Measurements from ENCODE around the gene LRRN3.

LRRN3 gene

DNA sequence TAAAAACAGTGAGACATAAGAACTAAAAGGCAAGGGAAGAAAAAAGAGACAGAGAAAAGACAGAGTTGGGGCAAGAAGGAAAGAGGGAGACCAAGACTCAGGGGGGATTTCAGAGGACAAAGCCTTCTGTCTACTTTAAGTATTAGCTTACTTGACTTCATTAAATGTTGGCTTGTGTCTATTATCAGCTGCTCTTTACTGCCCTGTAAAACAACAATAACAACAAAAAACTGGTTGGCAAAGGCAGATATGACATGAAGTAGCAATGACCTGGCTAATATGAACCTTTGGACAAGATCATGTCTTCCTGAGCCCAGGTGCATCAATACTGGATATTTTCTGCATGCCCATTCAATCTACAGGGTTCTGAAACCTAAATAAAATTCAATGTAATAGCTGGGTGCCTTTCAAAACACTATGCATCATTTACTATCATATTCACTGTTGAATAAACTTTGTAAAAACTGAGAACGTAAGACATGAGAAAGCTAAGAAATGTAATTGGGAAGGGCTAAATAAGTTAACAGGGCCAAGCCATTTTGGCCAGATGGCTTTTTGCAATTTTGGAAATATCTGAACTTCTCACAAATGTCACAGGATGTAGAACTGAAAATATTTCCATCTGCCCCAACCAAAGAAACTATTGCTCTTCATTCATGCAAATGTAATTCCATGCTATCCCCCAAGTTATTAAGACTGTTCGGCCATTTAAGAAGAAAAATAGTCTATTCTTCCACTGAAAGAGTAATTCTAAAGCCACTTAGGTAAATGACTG, 49.4 kb downstream of the LRRN3 start:
- Histone ChIP-seq H3K9ac (ENCODE audit: low read depth, low read length, poor library complexity) (no peak overlapping the region), H3K4ac (ENCODE audit: low read length) (no peak overlapping the region), H3K27ac (replicated peaks; ENCODE audit: low read length) (no peak overlapping the region), H2BK120ac (ENCODE audit: low read depth, low read length) (no peak overlapping the region), H2BK12ac (ENCODE audit: low read length) (no peak overlapping the region), H3K4me1 (ENCODE audit: control insufficient read depth in 2 of 2, insufficient read depth in 1 of 2, low read depth in 1 of 2, low read length in 2 of 2) (peaks cover 0 to 5% of the 10 kb centered on the region in 2 donors), H4K91ac (ENCODE audit: low read depth, low read length, poor library complexity) (no peak overlapping the region), H2AK5ac (ENCODE audit: low read depth, low read length) (no peak overlapping the region), H3K4me3 (ENCODE audit: low read length in 2 of 2) (no peak overlapping the region), H4K8ac (ENCODE audit: low read depth, low read length) (no peak overlapping the region), H3K23ac (ENCODE audit: low read depth, low read length, poor library complexity) (no peak overlapping the region), H3K18ac (ENCODE audit: low read length) (no peak overlapping the region), H3K79me1 (ENCODE audit: low read depth, low read length) (no peaks in the 10 kb centered on the region), H3K14ac (ENCODE audit: low read length) (no peak overlapping the region), H3K4me2 (ENCODE audit: insufficient read depth, low read length, poor library complexity, severe bottlenecking) (no peak overlapping the region), H2BK15ac (ENCODE audit: low read length) (no peak overlapping the region), H2BK5ac (ENCODE audit: low read length) (no peak overlapping the region), H2AFZ (ENCODE audit: low read length) (no peak overlapping the region), H3K36me3 (replicated peaks in 1 of 2; ENCODE audit: control insufficient read depth in 2 of 2, insufficient read depth in 2 of 2, low read length in 2 of 2) (no peaks in the 10 kb centered on the region), H3K9me3 (replicated peaks in 1 of 2; ENCODE audit: control insufficient read depth in 2 of 2, insufficient read depth in 1 of 2, low read depth in 1 of 2, low read length in 2 of 2) (no peaks in the 10 kb centered on the region), H3K27me3 (ENCODE audit: control insufficient read depth in 3 of 3, insufficient read depth in 3 of 3, low read depth in 1 of 3, low read length in 3 of 3) (no peaks in the 10 kb centered on the region)
- no CpG with 5 or more reads among the region's 2 CpGs for WGBS, 2 donors (ENCODE audit: extremely low coverage in 2 of 2, insufficient read length in 2 of 2, insufficient replicate concordance in 1 of 2)
- no peak for DNase-seq (ENCODE audit: low spot score)

DNA sequence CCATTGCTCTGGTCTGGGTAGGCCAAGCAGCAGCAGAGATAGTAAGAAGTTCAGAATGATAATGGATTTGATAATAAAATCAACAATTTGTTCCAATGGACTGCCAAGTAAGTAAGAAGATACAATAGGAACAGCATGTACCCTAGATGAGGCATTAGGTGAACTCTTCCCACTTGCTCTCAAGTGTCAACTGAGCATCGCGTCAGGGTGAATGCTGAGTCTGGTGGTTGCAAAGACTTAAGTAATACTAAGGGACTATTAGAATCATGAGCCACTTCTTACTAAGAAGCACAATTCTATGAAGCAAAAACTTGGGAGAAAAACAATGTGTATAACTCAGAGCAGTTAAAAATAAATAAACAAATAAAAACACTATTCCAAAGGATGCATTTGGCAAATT, 54.5 kb downstream of the LRRN3 start:
- no CpG with 5 or more reads among the region's 2 CpGs for whole genome bisulfite sequencing, 2 donors (ENCODE audit: extremely low coverage in 2 of 2, insufficient read length in 2 of 2, insufficient replicate concordance in 1 of 2)

DNA sequence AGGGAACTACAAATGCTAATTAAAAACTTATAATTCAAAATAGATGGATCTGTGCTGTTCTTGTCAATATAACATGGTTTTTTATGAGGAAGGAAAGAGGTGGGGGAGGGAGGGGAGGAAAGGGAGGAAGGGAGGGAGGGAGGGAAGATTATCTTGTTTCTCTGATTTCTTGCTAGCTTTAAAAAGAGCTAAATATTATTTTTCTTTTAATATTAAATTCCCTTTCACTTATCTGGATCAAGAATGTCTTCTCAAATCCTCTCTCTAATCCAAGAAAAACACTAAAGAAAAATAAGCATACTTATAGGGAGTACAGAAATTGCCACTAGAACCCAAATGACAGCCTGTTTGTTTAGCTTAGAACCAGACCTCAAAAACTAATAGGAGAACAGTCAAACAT, 55.2 kb downstream of the LRRN3 start:
- no peak overlapping the region for H3K18ac ChIP-seq (ENCODE audit: low read length)
- H3K4ac ChIP-seq (ENCODE audit: low read length) = no peak overlapping the region
- H2BK120ac ChIP-seq (ENCODE audit: low read depth, low read length) = no peak overlapping the region
- no peaks in the 10 kb centered on the region for H3K9me3 ChIP-seq (replicated peaks in 1 of 2; ENCODE audit: control insufficient read depth in 2 of 2, insufficient read depth in 1 of 2, low read depth in 1 of 2, low read length in 2 of 2)
- H2BK5ac ChIP-seq (ENCODE audit: low read length) = no peak overlapping the region
- H2AK5ac ChIP-seq (ENCODE audit: low read depth, low read length) = no peak overlapping the region
- no peak overlapping the region for H2BK15ac ChIP-seq (ENCODE audit: low read length)
- no peaks in the 10 kb centered on the region for H3K79me1 ChIP-seq (ENCODE audit: low read depth, low read length)
- no peak for DNase-seq (ENCODE audit: low spot score)
- H4K91ac ChIP-seq (ENCODE audit: low read depth, low read length, poor library complexity) = no peak overlapping the region
- peaks cover 0 to 3% of the 10 kb centered on the region in 2 donors for H3K4me1 ChIP-seq (ENCODE audit: control insufficient read depth in 2 of 2, insufficient read depth in 1 of 2, low read depth in 1 of 2, low read length in 2 of 2)
- no peak overlapping the region for H3K9ac ChIP-seq (ENCODE audit: low read depth, low read length, poor library complexity)
- H3K27me3 ChIP-seq (ENCODE audit: control insufficient read depth in 3 of 3, insufficient read depth in 3 of 3, low read depth in 1 of 3, low read length in 3 of 3) = no peaks in the 10 kb centered on the region
- no peaks in the 10 kb centered on the region for H3K36me3 ChIP-seq (replicated peaks in 1 of 2; ENCODE audit: control insufficient read depth in 2 of 2, insufficient read depth in 2 of 2, low read length in 2 of 2)
- no peak overlapping the region for H3K14ac ChIP-seq (ENCODE audit: low read length)
- H4K8ac ChIP-seq (ENCODE audit: low read depth, low read length) = no peak overlapping the region
- H3K4me3 ChIP-seq (ENCODE audit: low read length in 2 of 2) = no peak overlapping the region
- H3K23ac ChIP-seq (ENCODE audit: low read depth, low read length, poor library complexity) = no peak overlapping the region
- H2BK12ac ChIP-seq (ENCODE audit: low read length) = no peak overlapping the region
- no peak overlapping the region for H3K27ac ChIP-seq (replicated peaks; ENCODE audit: low read length)
- no peak overlapping the region for H2AFZ ChIP-seq (ENCODE audit: low read length)
- no peak overlapping the region for H3K4me2 ChIP-seq (ENCODE audit: insufficient read depth, low read length, poor library complexity, severe bottlenecking)

More for the DNA sequence above, 54.5 kb downstream of the LRRN3 start:
- Histone ChIP-seq H3K4me1 (ENCODE audit: control insufficient read depth in 2 of 2, insufficient read depth in 1 of 2, low read depth in 1 of 2, low read length in 2 of 2) (peaks cover 0 to 3% of the 10 kb centered on the region in 2 donors), H3K4me3 (ENCODE audit: low read length in 2 of 2) (no peak overlapping the region), H3K27me3 (ENCODE audit: control insufficient read depth in 3 of 3, insufficient read depth in 3 of 3, low read depth in 1 of 3, low read length in 3 of 3) (no peaks in the 10 kb centered on the region), H2AFZ (ENCODE audit: low read length) (no peak overlapping the region), H4K8ac (ENCODE audit: low read depth, low read length) (no peak overlapping the region), H2AK5ac (ENCODE audit: low read depth, low read length) (no peak overlapping the region), H3K4ac (ENCODE audit: low read length) (no peak overlapping the region), H3K27ac (replicated peaks; ENCODE audit: low read length) (no peak overlapping the region), H2BK15ac (ENCODE audit: low read length) (no peak overlapping the region), H2BK120ac (ENCODE audit: low read depth, low read length) (no peak overlapping the region), H3K14ac (ENCODE audit: low read length) (no peak overlapping the region), H3K4me2 (ENCODE audit: insufficient read depth, low read length, poor library complexity, severe bottlenecking) (no peak overlapping the region), H3K9me3 (replicated peaks in 1 of 2; ENCODE audit: control insufficient read depth in 2 of 2, insufficient read depth in 1 of 2, low read depth in 1 of 2, low read length in 2 of 2) (no peaks in the 10 kb centered on the region), H2BK12ac (ENCODE audit: low read length) (no peak overlapping the region), H3K23ac (ENCODE audit: low read depth, low read length, poor library complexity) (no peak overlapping the region), H4K91ac (ENCODE audit: low read depth, low read length, poor library complexity) (no peak overlapping the region), H3K79me1 (ENCODE audit: low read depth, low read length) (no peaks in the 10 kb centered on the region), H3K36me3 (replicated peaks in 1 of 2; ENCODE audit: control insufficient read depth in 2 of 2, insufficient read depth in 2 of 2, low read length in 2 of 2) (no peaks in the 10 kb centered on the region), H3K18ac (ENCODE audit: low read length) (no peak overlapping the region), H2BK5ac (ENCODE audit: low read length) (no peak overlapping the region), H3K9ac (ENCODE audit: low read depth, low read length, poor library complexity) (no peak overlapping the region)
- DNase-seq (ENCODE audit: low spot score) = no peak

DNA sequence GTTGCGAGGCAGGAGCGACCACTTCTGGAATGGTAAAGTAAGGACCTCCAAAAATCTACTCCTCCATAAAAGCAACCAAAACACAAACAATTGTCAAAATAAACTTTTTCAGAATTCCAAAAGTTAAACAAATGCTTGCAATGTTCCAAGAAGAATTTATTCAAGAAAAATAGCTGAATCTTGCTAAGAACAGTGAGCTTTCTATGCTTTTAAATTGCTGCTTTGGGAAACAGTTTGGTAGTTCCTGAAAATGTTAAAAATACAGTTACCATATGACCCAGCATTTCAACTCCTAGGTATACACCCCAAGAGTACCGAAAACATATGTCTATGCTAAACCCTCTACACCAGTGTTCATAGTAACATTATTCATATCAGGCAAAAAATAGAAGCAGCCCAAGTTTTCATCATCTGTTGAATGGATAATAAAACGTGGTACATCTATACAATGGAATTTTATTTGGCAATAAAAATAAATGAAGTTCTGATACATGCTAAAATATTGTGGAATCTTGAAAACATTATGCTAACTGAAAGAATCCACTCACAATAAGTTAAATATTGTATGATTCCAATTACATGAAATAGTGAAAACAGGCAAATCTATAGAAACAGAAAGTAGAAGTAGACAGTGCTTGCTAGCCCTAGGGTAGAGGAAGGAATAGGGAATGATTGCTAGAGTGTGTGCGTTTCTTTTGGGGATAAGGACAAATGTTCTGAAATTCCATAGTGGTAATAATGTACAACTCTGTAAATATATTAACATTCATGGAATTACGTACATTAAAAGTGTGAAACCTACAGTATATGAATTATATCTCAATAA, 57.0 kb downstream of the LRRN3 start:
- no CpG with 5 or more reads among the region's 6 CpGs for WGBS, 2 donors (ENCODE audit: extremely low coverage in 2 of 2, insufficient read length in 2 of 2, insufficient replicate concordance in 1 of 2)
- DNase-seq (ENCODE audit: low spot score) = no peak

More for the DNA sequence above, 57.0 kb downstream of the LRRN3 start:
- no peak overlapping the region for H3K4ac ChIP-seq (ENCODE audit: low read length)
- no peak overlapping the region for H2BK5ac ChIP-seq (ENCODE audit: low read length)
- no peak overlapping the region for H3K9ac ChIP-seq (ENCODE audit: low read depth, low read length, poor library complexity)
- no peak overlapping the region for H3K18ac ChIP-seq (ENCODE audit: low read length)
- no peak overlapping the region for H3K4me3 ChIP-seq (ENCODE audit: low read length in 2 of 2)
- no peaks in the 10 kb centered on the region for H3K36me3 ChIP-seq (replicated peaks in 1 of 2; ENCODE audit: control insufficient read depth in 2 of 2, insufficient read depth in 2 of 2, low read length in 2 of 2)
- no peak overlapping the region for H4K91ac ChIP-seq (ENCODE audit: low read depth, low read length, poor library complexity)
- H2BK12ac ChIP-seq (ENCODE audit: low read length) = no peak overlapping the region
- no peaks in the 10 kb centered on the region for H3K27me3 ChIP-seq (ENCODE audit: control insufficient read depth in 3 of 3, insufficient read depth in 3 of 3, low read depth in 1 of 3, low read length in 3 of 3)
- H2BK120ac ChIP-seq (ENCODE audit: low read depth, low read length) = no peak overlapping the region
- no peak overlapping the region for H3K4me2 ChIP-seq (ENCODE audit: insufficient read depth, low read length, poor library complexity, severe bottlenecking)
- H3K23ac ChIP-seq (ENCODE audit: low read depth, low read length, poor library complexity) = no peak overlapping the region
- no peak overlapping the region for H2AK5ac ChIP-seq (ENCODE audit: low read depth, low read length)
- no peaks in the 10 kb centered on the region for H3K79me1 ChIP-seq (ENCODE audit: low read depth, low read length)
- H4K8ac ChIP-seq (ENCODE audit: low read depth, low read length) = no peak overlapping the region
- H3K4me1 ChIP-seq (ENCODE audit: control insufficient read depth in 2 of 2, insufficient read depth in 1 of 2, low read depth in 1 of 2, low read length in 2 of 2) = peaks cover 0 to 3% of the 10 kb centered on the region in 2 donors
- no peak overlapping the region for H2BK15ac ChIP-seq (ENCODE audit: low read length)
- no peaks in the 10 kb centered on the region for H3K9me3 ChIP-seq (replicated peaks in 1 of 2; ENCODE audit: control insufficient read depth in 2 of 2, insufficient read depth in 1 of 2, low read depth in 1 of 2, low read length in 2 of 2)
- H3K27ac ChIP-seq (replicated peaks; ENCODE audit: low read length) = no peak overlapping the region
- no peak overlapping the region for H2AFZ ChIP-seq (ENCODE audit: low read length)
- H3K14ac ChIP-seq (ENCODE audit: low read length) = no peak overlapping the region
